IgD-negative memory B cell (primary cell): Measurements from ENCODE around the gene RTN3. TPM values are rescaled to one million over a fixed set of nuclear protein-coding genes. Genes with fewer than 3 reads are reported as not detected.

Experiments used
- H3K27ac Mint-ChIP-seq, 3 donors: one replicate each; pipeline ENCODE4 v1.8.0; 2020 to 2022; ENCODE audit warnings: mild to moderate bottlenecking in 3 of 3, mixed read lengths in 3 of 3, moderate library complexity in 1 of 3
- H3K27me3 Mint-ChIP-seq: one replicate; pipeline ENCODE4 v1.8.0; 2021; ENCODE audit warnings: mixed read lengths
- H3K36me3 Mint-ChIP-seq: one replicate; pipeline ENCODE4 v1.8.0; 2020; ENCODE audit warnings: mild to moderate bottlenecking, mixed read lengths
- H3K4me1 Mint-ChIP-seq, 3 donors: one replicate each; pipeline ENCODE4 v1.8.0; 2020 to 2022; ENCODE audit warnings: mixed read lengths in 3 of 3, mild to moderate bottlenecking in 1 of 3
- H3K4me3 Mint-ChIP-seq, 4 donors: one replicate each; pipeline ENCODE4 v1.8.0; 2020 to 2022; ENCODE audit warnings: mild to moderate bottlenecking in 4 of 4, mixed read lengths in 4 of 4, moderate library complexity in 3 of 4
- H3K9me3 Mint-ChIP-seq, 3 donors: one replicate each; pipeline ENCODE4 v1.8.0; 2020 to 2021; ENCODE audit warnings: mixed read lengths in 3 of 3, mild to moderate bottlenecking in 1 of 3
- polyA plus RNA-seq: library from polyadenylated mRNA; unstranded; fragments of 300-500 nt; fragmentation: Illumina TruSeq; gene quantifications from one replicate; pipeline ENCODE4 v1.2.3, GENCODE V29; 2021

Gene RTN3
- polyA plus RNA-seq, 1 donor from 2014 or later = 27.1 TPM

DNA sequence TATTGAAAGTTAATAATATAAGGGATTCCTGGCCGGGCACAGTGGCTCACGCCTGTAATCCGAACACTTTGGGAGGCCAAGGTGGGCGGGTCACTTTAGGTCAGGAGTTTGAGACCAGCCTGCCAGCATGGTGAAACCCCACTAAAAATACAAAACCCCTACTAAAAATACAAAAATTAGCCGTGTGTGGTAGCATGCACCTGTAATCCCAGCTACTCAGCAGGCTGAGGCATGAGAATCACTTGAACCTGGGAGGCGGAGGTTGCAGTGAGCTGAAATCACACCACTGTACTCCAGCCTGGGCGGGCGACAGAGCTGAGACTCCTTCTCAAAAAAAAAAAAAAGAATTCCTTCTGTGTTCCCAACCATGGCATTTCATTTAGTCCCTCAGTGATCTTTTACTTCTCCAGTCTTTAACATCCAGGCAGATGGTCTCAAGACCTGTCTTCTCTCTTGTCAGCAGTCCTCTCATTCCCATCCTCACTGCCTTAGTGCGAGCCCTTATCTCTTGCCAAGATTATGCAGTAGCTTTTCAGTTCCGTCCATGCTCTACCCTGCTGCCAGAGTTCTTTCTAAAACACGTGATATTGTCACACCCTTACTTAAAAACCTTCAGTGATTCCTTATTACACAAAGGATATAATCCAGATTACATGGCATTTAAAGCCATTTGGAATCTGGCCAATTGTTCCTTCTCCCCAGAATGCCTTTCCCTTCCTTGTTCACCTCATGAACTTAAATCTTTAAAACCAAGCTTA, 17.9 kb downstream of the RTN3 start:
- no peaks in the 10 kb centered on the region for H3K9me3 Mint-ChIP-seq
- no peak overlapping the region for H3K4me3 Mint-ChIP-seq
- H3K36me3 Mint-ChIP-seq = peaks cover 5% of the 10 kb centered on the region
- peaks cover 4 to 13% (median 9%) of the 10 kb centered on the region in 3 donors for H3K4me1 Mint-ChIP-seq
- no peaks in the 10 kb centered on the region for H3K27me3 Mint-ChIP-seq
- H3K27ac Mint-ChIP-seq = no peak overlapping the region

DNA sequence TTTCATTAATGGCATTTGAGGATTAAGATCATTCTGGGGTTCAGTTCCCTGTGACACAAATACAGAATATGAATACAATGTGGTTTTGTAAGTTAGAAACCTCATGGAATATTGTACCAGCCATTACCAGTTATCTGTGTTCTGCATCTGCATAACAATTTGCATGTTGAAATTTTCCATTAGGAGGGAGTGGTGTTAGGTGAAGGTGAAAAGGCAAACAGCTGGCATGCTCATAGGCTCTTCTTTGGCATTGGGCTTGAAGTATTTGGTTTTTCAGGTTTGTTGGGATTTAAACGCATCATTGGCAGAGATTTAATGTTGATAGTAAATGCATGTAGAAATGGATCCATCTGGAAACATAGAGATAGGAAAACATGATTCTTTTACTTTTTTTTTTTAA, 18.6 kb downstream of the RTN3 start:
- no peaks in the 10 kb centered on the region for H3K9me3 Mint-ChIP-seq
- peaks cover 6 to 17% (median 11%) of the 10 kb centered on the region in 3 donors for H3K4me1 Mint-ChIP-seq
- H3K27me3 Mint-ChIP-seq = no peaks in the 10 kb centered on the region
- no peak overlapping the region for H3K27ac Mint-ChIP-seq
- H3K4me3 Mint-ChIP-seq = no peak overlapping the region
- peaks cover 5% of the 10 kb centered on the region for H3K36me3 Mint-ChIP-seq

DNA sequence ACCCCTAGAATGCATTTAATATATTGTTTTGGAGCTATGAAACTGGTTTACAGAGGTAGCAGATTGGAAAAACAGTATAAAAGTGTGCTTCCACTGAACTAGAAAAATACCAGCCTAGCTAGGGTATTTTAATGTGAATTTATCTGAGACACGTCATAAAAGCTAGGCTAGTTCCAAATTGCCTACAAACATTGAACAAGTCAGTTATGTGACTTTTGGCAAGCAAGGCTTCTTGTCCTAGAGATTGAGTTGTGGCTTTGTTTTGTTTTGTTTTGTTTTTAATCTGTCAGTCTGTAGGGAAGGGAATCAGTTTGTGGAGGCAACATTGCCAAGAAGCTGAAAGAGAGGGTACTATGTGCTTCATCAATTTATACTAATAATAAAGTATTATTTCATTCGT, 24.2 kb downstream of the RTN3 start:
- H3K4me1 Mint-ChIP-seq = peaks cover 4 to 5% (median 5%) of the 10 kb centered on the region in 3 donors
- H3K27ac Mint-ChIP-seq = peak overlapping the region in 1 of 3 donors; percentile 33
- peaks cover 5% of the 10 kb centered on the region for H3K36me3 Mint-ChIP-seq
- no peaks in the 10 kb centered on the region for H3K27me3 Mint-ChIP-seq
- H3K4me3 Mint-ChIP-seq = no peak overlapping the region
- H3K9me3 Mint-ChIP-seq = no peaks in the 10 kb centered on the region

DNA sequence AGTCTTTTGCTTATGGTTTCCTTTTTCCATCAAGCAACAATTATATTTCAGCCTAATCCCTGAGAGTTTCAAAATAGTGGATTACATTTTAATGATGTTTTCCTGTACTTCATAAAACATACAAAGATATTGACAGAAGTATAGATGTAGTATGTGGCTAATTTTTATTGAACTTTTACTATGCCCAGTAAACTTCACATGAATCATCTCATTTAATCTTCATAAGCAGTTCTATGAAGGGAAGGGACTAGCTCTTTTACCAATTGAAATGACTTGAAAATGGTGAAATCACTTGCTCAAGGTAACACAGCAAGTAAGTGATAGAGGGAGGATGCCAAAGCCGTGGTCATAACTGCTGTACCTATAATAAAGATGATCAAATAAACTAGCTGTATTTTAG, 27.5 kb downstream of the RTN3 start:
- H3K4me1 Mint-ChIP-seq = peaks cover 2 to 5% (median 3%) of the 10 kb centered on the region in 3 donors
- H3K27me3 Mint-ChIP-seq = no peaks in the 10 kb centered on the region
- H3K9me3 Mint-ChIP-seq = no peaks in the 10 kb centered on the region
- H3K27ac Mint-ChIP-seq = no peak overlapping the region
- H3K4me3 Mint-ChIP-seq = no peak overlapping the region
- H3K36me3 Mint-ChIP-seq = peaks cover 4% of the 10 kb centered on the region

DNA sequence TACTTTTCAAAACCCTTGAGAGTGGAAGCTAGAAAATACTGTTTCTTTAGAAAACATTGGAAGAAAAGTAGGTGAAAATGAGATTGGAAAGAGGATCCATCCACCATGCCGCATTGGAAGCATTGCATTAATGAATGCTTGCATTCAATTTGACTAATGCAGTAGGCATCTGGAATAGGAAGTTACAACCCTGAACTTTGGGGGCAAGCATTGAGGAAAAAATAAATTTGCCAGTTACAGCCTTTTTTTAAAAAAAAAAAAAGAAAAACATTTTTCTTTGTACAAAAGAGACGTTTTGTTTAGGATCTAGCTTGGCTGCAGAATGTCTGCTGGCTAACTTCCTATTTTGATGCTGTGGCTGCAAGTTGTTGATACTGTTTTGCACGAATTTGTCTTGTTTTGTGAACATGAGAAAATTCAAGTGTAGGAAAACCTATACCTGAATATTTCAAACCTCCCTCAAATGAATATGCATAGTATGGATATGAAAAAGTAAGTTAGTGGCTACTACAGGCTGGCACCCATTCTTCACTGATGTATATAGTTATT, 28.1 kb downstream of the RTN3 start:
- Mint-ChIP-seq H3K4me3 (no peak overlapping the region), H3K27ac (no peak overlapping the region), H3K9me3 (no peaks in the 10 kb centered on the region), H3K27me3 (no peaks in the 10 kb centered on the region), H3K36me3 (peaks cover 3% of the 10 kb centered on the region), H3K4me1 (peaks cover 2 to 5% (median 3%) of the 10 kb centered on the region in 3 donors)

DNA sequence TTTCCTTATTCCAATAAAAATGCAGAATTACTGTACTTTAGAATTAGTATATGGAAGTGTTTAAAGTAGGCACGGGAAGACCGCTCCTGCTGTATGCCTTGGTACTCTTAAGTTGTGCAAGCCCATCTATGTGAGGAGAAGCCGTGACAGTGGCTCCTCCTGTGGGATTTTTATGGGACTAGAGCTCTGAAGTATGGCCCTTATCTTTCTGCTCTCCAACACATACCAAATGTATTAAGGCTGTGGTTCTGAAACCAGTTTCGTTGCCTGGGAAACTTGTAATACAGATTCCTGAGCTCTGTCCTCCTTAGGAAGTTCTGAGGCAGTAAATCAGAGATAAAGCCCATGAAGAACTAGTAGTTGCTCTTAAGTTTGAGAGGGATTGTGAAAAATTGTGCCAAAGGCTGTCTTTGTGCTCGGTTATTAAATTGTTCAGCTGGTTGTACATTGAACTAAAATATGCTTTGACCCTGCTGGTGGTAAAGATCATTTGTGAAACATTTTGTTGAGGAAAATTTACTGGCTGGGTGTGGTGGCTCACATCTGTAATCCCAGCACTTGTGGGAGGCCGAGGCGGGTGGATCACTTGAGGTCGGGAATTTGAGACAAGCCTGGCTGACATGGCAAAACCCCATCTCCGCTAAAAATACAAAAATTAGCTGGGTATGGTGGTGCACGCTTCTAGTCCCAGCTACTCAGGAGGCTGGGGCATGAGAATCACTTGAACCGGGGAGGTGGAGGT, 29.3 kb downstream of the RTN3 start:
- H3K27ac Mint-ChIP-seq = peak overlapping the region in 1 of 3 donors; percentile 66
- H3K4me3 Mint-ChIP-seq = no peak overlapping the region
- no peaks in the 10 kb centered on the region for H3K27me3 Mint-ChIP-seq
- H3K9me3 Mint-ChIP-seq = no peaks in the 10 kb centered on the region
- H3K36me3 Mint-ChIP-seq = peaks cover 3% of the 10 kb centered on the region
- H3K4me1 Mint-ChIP-seq = no peaks in the 10 kb centered on the region

DNA sequence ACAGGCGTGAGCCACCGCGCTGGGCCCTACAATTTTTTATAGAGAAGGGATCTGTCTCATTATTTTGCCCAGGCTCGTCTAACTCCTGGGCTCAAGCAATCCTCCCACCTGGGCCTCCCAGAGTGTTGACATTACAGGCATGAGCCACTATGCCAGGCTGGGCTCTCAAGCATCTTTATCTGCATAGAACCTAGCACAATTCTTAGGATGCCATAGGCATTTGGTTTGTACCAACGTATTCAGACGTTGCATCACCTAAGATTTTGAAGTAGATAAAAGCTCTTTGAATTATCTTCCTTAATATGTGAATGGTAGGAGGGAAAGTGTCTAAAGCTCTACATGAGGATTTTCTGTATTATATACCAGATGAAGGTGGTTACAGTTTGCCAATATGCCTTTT, 30.5 kb downstream of the RTN3 start:
- Mint-ChIP-seq H3K9me3 (no peaks in the 10 kb centered on the region), H3K27ac (no peak overlapping the region), H3K4me3 (no peak overlapping the region), H3K27me3 (no peaks in the 10 kb centered on the region), H3K36me3 (peaks cover 3% of the 10 kb centered on the region), H3K4me1 (no peaks in the 10 kb centered on the region)

DNA sequence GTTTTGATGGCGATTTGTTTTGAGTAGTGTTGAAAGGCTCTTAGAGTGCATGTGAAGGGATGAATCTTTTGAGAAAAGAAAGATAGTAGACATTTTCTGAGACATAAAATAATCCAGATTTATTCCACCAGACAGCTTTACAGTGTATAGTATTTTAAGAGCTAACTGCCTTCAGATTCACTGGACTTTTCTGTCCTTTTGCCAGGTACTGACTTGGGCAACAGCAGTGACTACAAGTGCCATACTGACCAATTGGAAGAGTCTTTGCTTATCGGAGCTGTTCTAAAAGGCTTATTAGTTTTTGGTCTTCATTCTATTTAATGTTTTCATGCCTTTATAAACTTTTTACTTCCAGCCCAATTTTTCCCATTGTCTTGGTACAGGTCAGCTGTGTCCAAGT, 32.5 kb downstream of the RTN3 start:
- no peak overlapping the region for H3K4me3 Mint-ChIP-seq
- H3K36me3 Mint-ChIP-seq = peaks cover 6% of the 10 kb centered on the region
- no peaks in the 10 kb centered on the region for H3K27me3 Mint-ChIP-seq
- peaks cover 0 to 2% (median 0%) of the 10 kb centered on the region in 3 donors for H3K4me1 Mint-ChIP-seq
- H3K9me3 Mint-ChIP-seq = no peaks in the 10 kb centered on the region
- peak overlapping the region in 1 of 3 donors; percentile 46 for H3K27ac Mint-ChIP-seq

DNA sequence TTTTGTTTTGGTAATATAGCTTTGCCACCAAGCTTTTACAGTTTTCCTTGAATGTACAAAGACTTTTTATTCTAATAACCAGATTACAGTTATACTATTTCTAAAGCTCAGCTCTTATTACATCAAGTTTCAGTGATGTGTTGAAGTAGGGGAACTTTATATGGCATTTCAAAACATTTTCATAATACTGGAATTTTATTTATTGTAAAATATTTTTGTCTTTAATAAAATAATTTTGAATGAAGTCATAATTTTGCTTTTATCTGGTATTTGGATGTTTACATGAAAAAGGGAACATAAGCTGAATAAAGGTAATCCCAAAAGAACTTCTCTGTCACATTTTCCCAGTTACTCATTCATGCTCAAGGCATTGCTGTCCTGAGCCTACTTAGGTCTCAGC, 34.7 kb downstream of the RTN3 start:
- no peak overlapping the region for H3K4me3 Mint-ChIP-seq
- H3K9me3 Mint-ChIP-seq = no peaks in the 10 kb centered on the region
- no peaks in the 10 kb centered on the region for H3K27me3 Mint-ChIP-seq
- peaks cover 9% of the 10 kb centered on the region for H3K36me3 Mint-ChIP-seq
- peaks cover 0 to 2% (median 0%) of the 10 kb centered on the region in 3 donors for H3K4me1 Mint-ChIP-seq
- H3K27ac Mint-ChIP-seq = no peak overlapping the region

DNA sequence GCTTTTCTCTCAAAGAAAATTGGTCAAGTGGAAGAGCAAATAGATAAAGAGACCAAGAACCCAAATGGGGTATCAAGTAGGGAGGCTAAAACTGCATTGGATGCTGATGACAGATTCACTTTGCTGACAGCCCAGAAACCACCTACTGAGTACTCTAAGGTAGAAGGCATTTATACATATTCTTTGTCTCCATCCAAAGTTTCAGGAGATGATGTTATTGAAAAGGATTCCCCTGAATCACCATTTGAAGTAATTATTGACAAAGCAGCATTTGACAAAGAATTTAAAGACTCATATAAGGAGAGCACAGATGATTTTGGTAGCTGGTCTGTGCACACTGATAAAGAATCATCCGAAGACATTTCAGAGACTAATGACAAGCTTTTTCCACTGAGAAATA, 37.7 kb downstream of the RTN3 start:
- H3K27ac Mint-ChIP-seq = no peak overlapping the region
- H3K36me3 Mint-ChIP-seq = peaks cover 5% of the 10 kb centered on the region
- H3K9me3 Mint-ChIP-seq = no peaks in the 10 kb centered on the region
- H3K4me3 Mint-ChIP-seq = no peak overlapping the region
- peaks cover 0 to 2% (median 0%) of the 10 kb centered on the region in 3 donors for H3K4me1 Mint-ChIP-seq
- H3K27me3 Mint-ChIP-seq = no peaks in the 10 kb centered on the region

DNA sequence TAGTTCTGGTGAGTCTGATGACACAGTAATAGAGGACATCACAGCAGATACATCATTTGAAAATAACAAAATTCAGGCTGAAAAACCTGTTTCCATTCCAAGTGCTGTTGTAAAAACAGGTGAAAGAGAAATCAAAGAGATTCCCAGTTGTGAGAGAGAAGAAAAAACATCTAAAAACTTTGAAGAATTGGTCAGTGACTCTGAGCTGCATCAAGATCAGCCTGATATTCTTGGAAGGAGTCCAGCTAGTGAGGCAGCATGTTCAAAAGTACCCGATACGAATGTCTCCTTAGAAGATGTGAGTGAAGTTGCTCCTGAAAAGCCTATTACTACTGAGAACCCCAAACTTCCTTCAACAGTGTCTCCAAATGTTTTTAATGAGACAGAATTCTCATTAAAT, 38.7 kb downstream of the RTN3 start:
- Mint-ChIP-seq H3K4me3 (no peak overlapping the region), H3K27me3 (no peaks in the 10 kb centered on the region), H3K36me3 (peaks cover 5% of the 10 kb centered on the region), H3K9me3 (no peaks in the 10 kb centered on the region), H3K4me1 (peaks cover 0 to 2% (median 0%) of the 10 kb centered on the region in 3 donors), H3K27ac (no peak overlapping the region)

DNA sequence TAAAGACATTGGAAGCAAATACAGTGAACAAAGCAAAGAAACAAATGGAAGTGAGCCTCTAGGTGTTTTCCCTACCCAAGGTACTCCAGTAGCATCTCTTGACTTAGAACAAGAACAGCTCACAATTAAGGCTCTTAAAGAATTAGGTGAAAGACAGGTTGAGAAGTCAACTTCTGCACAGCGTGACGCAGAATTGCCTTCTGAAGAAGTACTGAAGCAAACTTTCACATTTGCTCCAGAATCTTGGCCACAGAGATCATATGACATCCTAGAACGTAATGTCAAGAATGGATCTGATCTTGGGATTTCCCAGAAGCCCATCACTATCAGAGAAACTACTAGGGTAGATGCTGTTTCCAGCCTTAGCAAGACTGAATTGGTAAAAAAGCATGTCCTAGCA, 39.3 kb downstream of the RTN3 start:
- Mint-ChIP-seq H3K27ac (no peak overlapping the region), H3K36me3 (peaks cover 5% of the 10 kb centered on the region), H3K4me3 (no peak overlapping the region), H3K9me3 (no peaks in the 10 kb centered on the region), H3K4me1 (peaks cover 0 to 2% (median 0%) of the 10 kb centered on the region in 3 donors), H3K27me3 (no peaks in the 10 kb centered on the region)

DNA sequence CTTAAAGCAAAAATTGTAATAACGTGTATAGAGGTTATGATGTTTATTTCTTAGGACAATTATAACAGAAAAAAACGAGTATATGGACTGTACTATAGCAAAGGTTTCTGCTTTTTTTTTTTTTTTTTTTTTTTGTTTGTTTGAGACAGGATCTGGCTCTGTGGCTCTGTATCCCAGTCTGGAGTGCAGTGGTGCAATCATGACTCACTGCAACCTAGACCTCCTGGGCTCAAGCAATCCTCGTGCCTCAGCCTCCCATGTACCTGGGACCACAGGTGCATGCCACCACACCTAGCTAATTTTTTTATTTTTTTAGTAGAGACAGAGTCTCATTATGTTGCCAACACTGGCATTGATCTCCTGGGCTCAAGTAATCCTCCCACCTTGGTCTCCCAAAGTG, 48.0 kb downstream of the RTN3 start:
- Mint-ChIP-seq H3K4me1 (peaks cover 0 to 4% (median 0%) of the 10 kb centered on the region in 3 donors), H3K27me3 (no peaks in the 10 kb centered on the region), H3K4me3 (no peak overlapping the region), H3K9me3 (no peaks in the 10 kb centered on the region), H3K36me3 (no peaks in the 10 kb centered on the region), H3K27ac (no peak overlapping the region)

DNA sequence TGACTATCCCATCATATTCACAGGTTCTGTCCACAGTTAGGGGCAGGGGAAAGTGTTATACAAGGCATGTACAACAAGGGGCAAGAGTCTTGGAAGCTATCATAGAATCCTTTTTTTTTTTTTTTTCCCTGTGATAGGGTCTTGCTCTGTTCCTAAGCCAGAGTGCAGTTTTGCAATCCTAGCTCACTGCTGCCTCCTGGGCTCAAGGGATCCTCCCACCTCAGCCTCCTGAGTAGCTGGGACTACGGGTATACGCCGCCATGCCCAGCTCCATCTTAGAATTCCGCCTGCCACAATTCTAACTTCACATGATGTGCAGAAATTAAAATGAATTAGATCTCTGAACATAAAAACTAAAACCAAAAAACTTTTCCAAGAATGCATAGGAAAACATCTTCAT, 55.6 kb downstream of the RTN3 start:
- H3K4me1 Mint-ChIP-seq = peaks cover 0 to 4% (median 3%) of the 10 kb centered on the region in 3 donors
- no peaks in the 10 kb centered on the region for H3K9me3 Mint-ChIP-seq
- no peak overlapping the region for H3K27ac Mint-ChIP-seq
- H3K27me3 Mint-ChIP-seq = no peaks in the 10 kb centered on the region
- no peak overlapping the region for H3K4me3 Mint-ChIP-seq
- peaks cover 1% of the 10 kb centered on the region for H3K36me3 Mint-ChIP-seq

DNA sequence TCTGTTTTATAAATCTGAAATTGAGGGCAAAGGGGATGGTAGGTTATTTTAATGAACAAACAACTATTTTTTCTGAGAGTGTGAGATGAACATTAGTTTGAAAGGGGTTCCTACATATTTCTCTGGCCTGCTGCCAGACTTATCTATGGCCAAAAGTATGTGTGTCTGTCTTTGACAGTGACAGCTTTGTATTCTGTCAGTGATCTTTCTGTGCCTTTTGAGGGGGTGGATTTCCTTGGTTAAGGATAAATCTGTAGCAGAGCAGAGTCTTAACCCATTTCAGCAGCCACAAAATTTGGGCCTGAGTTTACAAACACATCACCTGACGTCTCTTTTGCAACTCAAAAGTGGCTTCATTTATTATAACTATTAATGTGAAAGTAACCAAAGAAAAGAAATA, 56.4 kb downstream of the RTN3 start:
- Mint-ChIP-seq H3K9me3 (no peaks in the 10 kb centered on the region), H3K27me3 (no peaks in the 10 kb centered on the region), H3K27ac (no peak overlapping the region), H3K4me3 (no peak overlapping the region), H3K36me3 (peaks cover 3% of the 10 kb centered on the region), H3K4me1 (peaks cover 0 to 4% (median 3%) of the 10 kb centered on the region in 3 donors)
